ENCODE results near the gene PSME3. TPM values are rescaled to one million over a fixed set of nuclear protein-coding genes. Genes with fewer than 3 reads are reported as not detected.

The PSME3 gene
- total RNA-seq, 1 experiment from 2014 or later, result 192 TPM

DNA sequence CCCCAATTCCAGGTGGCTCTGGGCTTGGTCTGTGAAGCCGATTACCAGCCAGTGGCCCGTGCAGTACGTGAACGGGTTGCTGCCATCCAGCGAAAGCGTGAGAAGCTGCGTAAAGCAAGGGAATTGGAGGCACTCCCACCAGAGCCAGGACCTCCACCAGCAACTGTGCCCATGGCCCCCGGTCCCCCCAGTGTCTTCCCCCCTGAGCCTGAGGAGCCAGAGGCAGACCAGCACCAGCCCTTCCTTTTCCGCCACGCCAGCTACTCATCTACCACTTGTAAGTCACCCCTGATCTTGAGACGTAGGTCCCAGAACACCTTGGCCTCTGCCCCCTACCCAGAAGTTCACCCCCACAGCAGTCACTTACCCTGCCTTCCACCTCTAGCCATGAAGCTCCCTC lies 45.9 kb upstream of the PSME3 start (continued):
- TF ChIP-seq, protein P1, sequence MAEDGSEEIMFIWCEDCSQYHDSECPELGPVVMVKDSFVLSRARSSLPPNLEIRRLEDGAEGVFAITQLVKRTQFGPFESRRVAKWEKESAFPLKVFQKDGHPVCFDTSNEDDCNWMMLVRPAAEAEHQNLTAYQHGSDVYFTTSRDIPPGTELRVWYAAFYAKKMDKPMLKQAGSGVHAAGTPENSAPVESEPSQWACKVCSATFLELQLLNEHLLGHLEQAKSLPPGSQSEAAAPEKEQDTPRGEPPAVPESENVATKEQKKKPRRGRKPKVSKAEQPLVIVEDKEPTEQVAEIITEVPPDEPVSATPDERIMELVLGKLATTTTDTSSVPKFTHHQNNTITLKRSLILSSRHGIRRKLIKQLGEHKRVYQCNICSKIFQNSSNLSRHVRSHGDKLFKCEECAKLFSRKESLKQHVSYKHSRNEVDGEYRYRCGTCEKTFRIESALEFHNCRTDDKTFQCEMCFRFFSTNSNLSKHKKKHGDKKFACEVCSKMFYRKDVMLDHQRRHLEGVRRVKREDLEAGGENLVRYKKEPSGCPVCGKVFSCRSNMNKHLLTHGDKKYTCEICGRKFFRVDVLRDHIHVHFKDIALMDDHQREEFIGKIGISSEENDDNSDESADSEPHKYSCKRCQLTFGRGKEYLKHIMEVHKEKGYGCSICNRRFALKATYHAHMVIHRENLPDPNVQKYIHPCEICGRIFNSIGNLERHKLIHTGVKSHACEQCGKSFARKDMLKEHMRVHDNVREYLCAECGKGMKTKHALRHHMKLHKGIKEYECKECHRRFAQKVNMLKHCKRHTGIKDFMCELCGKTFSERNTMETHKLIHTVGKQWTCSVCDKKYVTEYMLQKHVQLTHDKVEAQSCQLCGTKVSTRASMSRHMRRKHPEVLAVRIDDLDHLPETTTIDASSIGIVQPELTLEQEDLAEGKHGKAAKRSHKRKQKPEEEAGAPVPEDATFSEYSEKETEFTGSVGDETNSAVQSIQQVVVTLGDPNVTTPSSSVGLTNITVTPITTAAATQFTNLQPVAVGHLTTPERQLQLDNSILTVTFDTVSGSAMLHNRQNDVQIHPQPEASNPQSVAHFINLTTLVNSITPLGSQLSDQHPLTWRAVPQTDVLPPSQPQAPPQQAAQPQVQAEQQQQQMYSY (CRISPR knock-in tag; IDR thresholded peaks at IDR 0.05), result no peak
- TF ChIP-seq SOX15 (CRISPR knock-in tag; IDR thresholded peaks at IDR 0.05), result no peak
- TF ChIP-seq, protein P2, sequence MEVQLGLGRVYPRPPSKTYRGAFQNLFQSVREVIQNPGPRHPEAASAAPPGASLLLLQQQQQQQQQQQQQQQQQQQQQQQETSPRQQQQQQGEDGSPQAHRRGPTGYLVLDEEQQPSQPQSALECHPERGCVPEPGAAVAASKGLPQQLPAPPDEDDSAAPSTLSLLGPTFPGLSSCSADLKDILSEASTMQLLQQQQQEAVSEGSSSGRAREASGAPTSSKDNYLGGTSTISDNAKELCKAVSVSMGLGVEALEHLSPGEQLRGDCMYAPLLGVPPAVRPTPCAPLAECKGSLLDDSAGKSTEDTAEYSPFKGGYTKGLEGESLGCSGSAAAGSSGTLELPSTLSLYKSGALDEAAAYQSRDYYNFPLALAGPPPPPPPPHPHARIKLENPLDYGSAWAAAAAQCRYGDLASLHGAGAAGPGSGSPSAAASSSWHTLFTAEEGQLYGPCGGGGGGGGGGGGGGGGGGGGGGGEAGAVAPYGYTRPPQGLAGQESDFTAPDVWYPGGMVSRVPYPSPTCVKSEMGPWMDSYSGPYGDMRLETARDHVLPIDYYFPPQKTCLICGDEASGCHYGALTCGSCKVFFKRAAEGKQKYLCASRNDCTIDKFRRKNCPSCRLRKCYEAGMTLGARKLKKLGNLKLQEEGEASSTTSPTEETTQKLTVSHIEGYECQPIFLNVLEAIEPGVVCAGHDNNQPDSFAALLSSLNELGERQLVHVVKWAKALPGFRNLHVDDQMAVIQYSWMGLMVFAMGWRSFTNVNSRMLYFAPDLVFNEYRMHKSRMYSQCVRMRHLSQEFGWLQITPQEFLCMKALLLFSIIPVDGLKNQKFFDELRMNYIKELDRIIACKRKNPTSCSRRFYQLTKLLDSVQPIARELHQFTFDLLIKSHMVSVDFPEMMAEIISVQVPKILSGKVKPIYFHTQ (CRISPR knock-in tag; IDR thresholded peaks at IDR 0.05), result no peak

DNA sequence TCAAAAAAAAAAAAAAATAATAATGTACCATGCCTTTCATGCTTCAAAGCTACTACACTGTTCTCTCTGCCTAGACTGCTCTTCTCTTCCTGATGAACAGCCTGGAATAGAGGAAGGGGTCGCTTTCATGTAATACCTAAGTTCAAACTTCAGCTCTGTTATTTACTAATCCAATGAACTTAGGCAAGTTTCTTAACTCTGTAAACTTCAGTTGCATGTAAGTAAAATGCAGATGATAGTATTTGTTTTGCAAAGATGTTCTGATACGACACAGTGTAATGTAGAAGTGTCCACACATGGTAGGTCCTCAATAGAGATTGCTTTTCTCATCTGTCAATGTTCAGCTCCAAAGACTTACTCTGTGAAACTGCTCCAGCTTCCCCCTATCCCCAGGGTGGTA lies 41.2 kb upstream of the PSME3 start:
- DNase-seq (ENCODE audit: low spot score), result no peak
- ChIA-PET POLR2A (no interaction called here), CTCF (no interaction called here)
- TF ChIP-seq, protein P3, sequence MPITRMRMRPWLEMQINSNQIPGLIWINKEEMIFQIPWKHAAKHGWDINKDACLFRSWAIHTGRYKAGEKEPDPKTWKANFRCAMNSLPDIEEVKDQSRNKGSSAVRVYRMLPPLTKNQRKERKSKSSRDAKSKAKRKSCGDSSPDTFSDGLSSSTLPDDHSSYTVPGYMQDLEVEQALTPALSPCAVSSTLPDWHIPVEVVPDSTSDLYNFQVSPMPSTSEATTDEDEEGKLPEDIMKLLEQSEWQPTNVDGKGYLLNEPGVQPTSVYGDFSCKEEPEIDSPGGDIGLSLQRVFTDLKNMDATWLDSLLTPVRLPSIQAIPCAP (CRISPR knock-in tag; IDR thresholded peaks at IDR 0.05), result no peak
- no peak for TF ChIP-seq TEAD4 (CRISPR knock-in tag; IDR thresholded peaks at IDR 0.05)
- TF ChIP-seq SP1 (CRISPR knock-in tag; conservative IDR thresholded peaks at IDR 0.05), result no peak
- no peak for TF ChIP-seq EMX1 (CRISPR knock-in tag; IDR thresholded peaks at IDR 0.05)
- TF ChIP-seq NFATC4 (CRISPR knock-in tag; IDR thresholded peaks at IDR 0.05), result no peak
- TF ChIP-seq, protein P4, sequence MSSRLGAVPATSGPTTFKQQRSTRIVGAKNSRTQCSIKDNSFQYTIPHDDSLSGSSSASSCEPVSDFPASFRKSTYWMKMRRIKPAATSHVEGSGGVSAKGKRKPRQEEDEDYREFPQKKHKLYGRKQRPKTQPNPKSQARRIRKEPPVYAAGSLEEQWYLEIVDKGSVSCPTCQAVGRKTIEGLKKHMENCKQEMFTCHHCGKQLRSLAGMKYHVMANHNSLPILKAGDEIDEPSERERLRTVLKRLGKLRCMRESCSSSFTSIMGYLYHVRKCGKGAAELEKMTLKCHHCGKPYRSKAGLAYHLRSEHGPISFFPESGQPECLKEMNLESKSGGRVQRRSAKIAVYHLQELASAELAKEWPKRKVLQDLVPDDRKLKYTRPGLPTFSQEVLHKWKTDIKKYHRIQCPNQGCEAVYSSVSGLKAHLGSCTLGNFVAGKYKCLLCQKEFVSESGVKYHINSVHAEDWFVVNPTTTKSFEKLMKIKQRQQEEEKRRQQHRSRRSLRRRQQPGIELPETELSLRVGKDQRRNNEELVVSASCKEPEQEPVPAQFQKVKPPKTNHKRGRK (CRISPR knock-in tag; IDR thresholded peaks at IDR 0.05; ENCODE audit: borderline replicate concordance), result no peak
- TF ChIP-seq, protein P5, sequence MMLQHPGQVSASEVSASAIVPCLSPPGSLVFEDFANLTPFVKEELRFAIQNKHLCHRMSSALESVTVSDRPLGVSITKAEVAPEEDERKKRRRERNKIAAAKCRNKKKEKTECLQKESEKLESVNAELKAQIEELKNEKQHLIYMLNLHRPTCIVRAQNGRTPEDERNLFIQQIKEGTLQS (CRISPR knock-in tag; conservative IDR thresholded peaks at IDR 0.05), result no peak
- no peak for TF ChIP-seq ZNF396 (CRISPR knock-in tag; IDR thresholded peaks at IDR 0.05; ENCODE audit: borderline replicate concordance)
- TF ChIP-seq ZBTB21 (CRISPR knock-in tag; IDR thresholded peaks at IDR 0.05; ENCODE audit: borderline replicate concordance), result no peak
- TF ChIP-seq ZNF232 (CRISPR knock-in tag; IDR thresholded peaks at IDR 0.05), result no peak
- TF ChIP-seq, protein P1 (CRISPR knock-in tag; IDR thresholded peaks at IDR 0.05), result no peak
- TF ChIP-seq ZNF219 (CRISPR knock-in tag; IDR thresholded peaks at IDR 0.05; ENCODE audit: borderline replicate concordance), result no peak
- TF ChIP-seq, protein P6, sequence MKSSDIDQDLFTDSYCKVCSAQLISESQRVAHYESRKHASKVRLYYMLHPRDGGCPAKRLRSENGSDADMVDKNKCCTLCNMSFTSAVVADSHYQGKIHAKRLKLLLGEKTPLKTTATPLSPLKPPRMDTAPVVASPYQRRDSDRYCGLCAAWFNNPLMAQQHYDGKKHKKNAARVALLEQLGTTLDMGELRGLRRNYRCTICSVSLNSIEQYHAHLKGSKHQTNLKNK (CRISPR knock-in tag; IDR thresholded peaks at IDR 0.05), result no peak
- TF ChIP-seq NR3C1 (CRISPR knock-in tag; conservative IDR thresholded peaks at IDR 0.05; ENCODE audit: low read depth), result no peak
- TF ChIP-seq, protein P7, sequence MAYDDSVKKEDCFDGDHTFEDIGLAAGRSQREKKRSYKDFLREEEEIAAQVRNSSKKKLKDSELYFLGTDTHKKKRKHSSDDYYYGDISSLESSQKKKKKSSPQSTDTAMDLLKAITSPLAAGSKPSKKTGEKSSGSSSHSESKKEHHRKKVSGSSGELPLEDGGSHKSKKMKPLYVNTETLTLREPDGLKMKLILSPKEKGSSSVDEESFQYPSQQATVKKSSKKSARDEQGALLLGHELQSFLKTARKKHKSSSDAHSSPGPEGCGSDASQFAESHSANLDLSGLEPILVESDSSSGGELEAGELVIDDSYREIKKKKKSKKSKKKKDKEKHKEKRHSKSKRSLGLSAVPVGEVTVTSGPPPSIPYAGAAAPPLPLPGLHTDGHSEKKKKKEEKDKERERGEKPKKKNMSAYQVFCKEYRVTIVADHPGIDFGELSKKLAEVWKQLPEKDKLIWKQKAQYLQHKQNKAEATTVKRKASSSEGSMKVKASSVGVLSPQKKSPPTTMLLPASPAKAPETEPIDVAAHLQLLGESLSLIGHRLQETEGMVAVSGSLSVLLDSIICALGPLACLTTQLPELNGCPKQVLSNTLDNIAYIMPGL (CRISPR knock-in tag; IDR thresholded peaks at IDR 0.05), result no peak
- no peak for TF ChIP-seq ZNF263 (CRISPR knock-in tag; IDR thresholded peaks at IDR 0.05; ENCODE audit: low read depth)
- TF ChIP-seq CREM (CRISPR knock-in tag; IDR thresholded peaks at IDR 0.05), result no peak
- Mint-ChIP-seq H3K4me1 (no peaks in the 10 kb centered on the region), H3K27me3 (ENCODE audit: low read depth) (peaks cover 33% of the 10 kb centered on the region), H3K4me3 (no peak overlapping the region), H3K9me3 (no peaks in the 10 kb centered on the region), H3K27ac (no peak overlapping the region), H3K36me3 (peaks cover 4% of the 10 kb centered on the region; the same call in 1 of the 2 replicates)
- no peak for ATAC-seq

Measured in WTC11 (cell line).